ENCODE results near the gene DOK7. TPM values are rescaled to one million over a fixed set of nuclear protein-coding genes. Genes with fewer than 3 reads are reported as not detected.

Gene DOK7
- total and polyA plus RNA-seq, 3 donors from 2014 or later = 9.3 to 29.5 (median 22.9) TPM

DNA sequence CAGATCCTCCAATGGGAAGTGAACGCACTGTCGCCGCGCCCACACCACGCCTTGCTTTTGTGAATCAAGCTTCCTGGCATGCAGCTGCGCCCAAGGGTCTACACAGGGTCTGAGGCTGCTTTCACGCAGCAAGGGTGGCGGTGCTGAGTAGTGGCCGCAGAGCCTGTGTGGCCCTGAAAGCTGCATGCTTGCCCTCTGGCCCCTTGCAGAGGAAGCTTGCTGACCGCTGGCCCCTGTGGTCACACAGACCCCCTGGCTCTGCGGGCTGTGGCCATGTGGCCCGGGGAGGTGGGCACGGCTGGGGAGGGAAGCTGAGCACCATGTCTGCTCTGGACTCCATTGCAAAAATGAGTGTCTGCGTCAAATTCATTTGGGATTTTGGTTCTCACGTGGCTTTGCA, 8.8 kb downstream of the DOK7 start:
- Histone ChIP-seq H3K4me3 (no peak overlapping the region), H3K4me1 (peaks cover 11% of the 10 kb centered on the region), H3K27me3 (no peaks in the 10 kb centered on the region), H3K9me3 (no peaks in the 10 kb centered on the region), H3K27ac (no peak overlapping the region), H3K36me3 (ENCODE audit: low read depth, missing control alignments) (no peaks in the 10 kb centered on the region)
- TF ChIP-seq POLR2A (IDR thresholded peaks at IDR 0.05) = no peak
- TF ChIP-seq, protein P1, sequence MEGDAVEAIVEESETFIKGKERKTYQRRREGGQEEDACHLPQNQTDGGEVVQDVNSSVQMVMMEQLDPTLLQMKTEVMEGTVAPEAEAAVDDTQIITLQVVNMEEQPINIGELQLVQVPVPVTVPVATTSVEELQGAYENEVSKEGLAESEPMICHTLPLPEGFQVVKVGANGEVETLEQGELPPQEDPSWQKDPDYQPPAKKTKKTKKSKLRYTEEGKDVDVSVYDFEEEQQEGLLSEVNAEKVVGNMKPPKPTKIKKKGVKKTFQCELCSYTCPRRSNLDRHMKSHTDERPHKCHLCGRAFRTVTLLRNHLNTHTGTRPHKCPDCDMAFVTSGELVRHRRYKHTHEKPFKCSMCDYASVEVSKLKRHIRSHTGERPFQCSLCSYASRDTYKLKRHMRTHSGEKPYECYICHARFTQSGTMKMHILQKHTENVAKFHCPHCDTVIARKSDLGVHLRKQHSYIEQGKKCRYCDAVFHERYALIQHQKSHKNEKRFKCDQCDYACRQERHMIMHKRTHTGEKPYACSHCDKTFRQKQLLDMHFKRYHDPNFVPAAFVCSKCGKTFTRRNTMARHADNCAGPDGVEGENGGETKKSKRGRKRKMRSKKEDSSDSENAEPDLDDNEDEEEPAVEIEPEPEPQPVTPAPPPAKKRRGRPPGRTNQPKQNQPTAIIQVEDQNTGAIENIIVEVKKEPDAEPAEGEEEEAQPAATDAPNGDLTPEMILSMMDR (IDR thresholded peaks at IDR 0.05) = no peak
- no peak for DNase-seq
- 86 to 93% methylated on average over 12 to 15 of the region's 15 CpGs for WGBS, 2 donors
- intact Hi-C loops (cut with DNase I; ENCODE audit: low total_unique reads) = no loop called here

DNA sequence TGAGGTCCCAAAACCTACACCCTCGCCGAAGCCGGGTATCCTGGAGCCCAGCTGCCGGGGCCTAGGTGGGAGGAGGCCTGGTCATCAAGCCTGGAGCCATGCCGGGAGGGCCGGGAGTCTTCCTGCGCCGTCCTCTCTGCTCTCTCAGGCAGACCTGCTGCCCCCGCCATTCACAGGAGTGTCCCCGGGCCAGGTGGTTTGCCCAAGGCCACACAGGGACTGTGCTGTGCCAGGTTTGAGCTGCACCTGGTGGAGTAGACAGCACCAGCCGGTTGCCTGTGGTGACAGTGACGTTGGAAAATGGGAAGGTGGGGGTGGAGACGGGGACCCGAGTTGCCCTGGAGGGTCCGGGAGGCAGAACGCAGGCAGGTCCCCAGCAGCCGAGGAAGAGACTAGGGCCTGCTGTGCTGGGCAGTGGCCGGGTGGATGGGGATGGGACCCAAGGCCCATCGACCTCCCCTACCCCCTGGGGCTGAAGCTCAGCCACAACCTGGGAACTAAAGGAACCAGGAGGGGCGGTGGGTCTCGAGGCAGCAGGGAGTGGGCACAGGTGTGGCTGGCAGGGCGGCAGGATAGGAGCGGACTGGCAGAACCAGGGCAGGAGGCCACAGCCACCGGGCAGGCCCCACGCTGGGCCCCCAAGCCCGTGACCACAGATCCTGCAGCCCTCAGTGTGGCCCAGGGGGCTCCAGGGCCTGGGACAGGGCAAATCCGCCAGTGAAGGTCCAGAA, 9.5 kb downstream of the DOK7 start:
- Histone ChIP-seq H3K36me3 (ENCODE audit: low read depth, missing control alignments) (no peaks in the 10 kb centered on the region), H3K4me1 (peaks cover 4% of the 10 kb centered on the region), H3K9me3 (no peaks in the 10 kb centered on the region), H3K27ac (no peak overlapping the region), H3K27me3 (no peaks in the 10 kb centered on the region), H3K4me3 (no peak overlapping the region)
- TF ChIP-seq POLR2A (IDR thresholded peaks at IDR 0.05) = no peak
- TF ChIP-seq, protein P1 (IDR thresholded peaks at IDR 0.05) = no peak
- intact Hi-C loops (cut with DNase I; ENCODE audit: low total_unique reads) = no loop called here
- 89 to 92% methylated on average over 24 to 27 of the region's 27 CpGs for WGBS, 2 donors
- DNase-seq = no peak

DNA sequence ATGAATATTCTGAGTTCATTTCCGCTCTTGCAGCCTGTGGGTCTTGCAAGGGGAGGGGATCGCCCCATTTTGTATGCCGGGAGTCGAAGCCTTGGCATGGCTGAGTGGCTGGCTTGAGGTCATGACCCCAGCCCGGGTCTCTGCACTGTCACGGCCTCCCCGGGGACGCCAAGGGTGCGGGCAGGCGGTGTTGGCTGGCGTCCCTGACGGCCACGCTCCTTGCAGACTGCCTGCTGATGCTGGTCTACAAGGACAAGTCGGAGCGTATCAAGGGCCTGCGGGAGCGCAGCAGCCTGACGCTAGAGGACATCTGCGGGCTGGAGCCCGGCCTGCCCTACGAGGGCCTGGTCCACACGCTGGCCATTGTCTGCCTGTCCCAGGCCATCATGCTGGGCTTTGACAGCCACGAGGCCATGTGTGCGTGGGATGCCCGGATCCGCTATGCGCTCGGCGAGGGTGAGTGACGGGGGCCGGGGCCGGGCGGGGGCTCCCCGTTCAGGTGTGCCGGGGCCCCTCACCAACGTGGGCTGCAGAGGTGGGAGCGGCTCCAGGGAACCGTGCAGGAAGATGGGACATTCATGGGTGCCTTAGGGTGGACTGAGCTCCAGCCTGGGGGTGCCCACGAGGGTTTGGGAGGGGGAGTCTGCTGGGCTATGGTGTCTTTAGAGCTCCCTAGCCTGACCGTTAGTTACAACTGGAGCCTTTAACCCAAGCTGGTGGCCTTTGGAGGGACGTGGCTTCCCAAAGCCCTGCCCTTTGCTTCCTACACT, 10.3 kb downstream of the DOK7 start:
- Histone ChIP-seq H3K4me3 (no peak overlapping the region), H3K4me1 (peaks cover 3% of the 10 kb centered on the region), H3K27me3 (no peaks in the 10 kb centered on the region), H3K36me3 (ENCODE audit: low read depth, missing control alignments) (no peaks in the 10 kb centered on the region), H3K9me3 (no peaks in the 10 kb centered on the region), H3K27ac (no peak overlapping the region)
- WGBS, 2 donors = 80% methylated on average over 27 to 40 of the region's 41 CpGs
- no peak for TF ChIP-seq POLR2A (IDR thresholded peaks at IDR 0.05)
- TF ChIP-seq, protein P1 (IDR thresholded peaks at IDR 0.05) = no peak
- no peak for DNase-seq
- intact Hi-C loops (cut with DNase I; ENCODE audit: low total_unique reads) = no loop called here

DNA sequence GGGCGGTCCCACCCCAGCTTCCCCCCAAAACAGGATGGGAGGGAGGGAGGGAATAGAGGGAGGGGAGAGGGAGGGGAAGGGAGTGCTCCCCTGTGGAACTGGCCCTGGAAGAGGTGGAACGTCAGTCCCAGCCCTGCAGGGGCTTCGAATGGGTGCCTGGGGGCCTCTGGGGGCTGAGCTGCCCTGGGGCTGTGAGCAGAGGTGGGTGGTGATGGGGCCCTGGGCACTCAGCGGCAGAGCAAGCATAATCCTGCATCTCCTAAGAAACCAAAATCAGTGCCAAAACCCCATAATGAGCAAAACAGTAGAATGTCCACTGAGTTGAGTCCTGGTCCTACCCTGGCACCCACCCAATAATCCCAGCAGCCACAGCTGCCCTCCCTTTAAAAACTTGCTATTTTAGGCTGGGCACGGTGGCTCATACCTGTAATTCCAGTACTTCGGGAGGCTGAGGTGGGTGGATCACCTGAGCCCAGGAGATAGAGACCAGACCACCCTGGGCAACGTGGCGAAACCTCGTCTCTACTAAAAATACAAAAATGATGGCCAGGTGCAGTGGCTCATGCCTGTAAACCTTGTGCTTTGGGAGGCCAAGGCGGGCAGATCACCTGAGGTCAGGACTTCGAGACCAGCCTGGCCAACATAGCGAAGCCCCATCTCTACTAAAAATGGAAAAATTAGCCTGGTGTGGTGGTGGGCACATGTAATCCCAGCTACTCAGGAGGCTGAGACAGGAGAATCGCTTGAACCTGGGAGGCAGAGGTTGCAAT, 11.1 kb downstream of the DOK7 start:
- 85 to 95% methylated on average over 13 of the region's 13 CpGs for WGBS, 2 donors
- DNase-seq = no peak
- H3K27ac ChIP-seq = no peak overlapping the region
- TF ChIP-seq, protein P1 (IDR thresholded peaks at IDR 0.05) = no peak
- no peak for TF ChIP-seq POLR2A (IDR thresholded peaks at IDR 0.05)
- intact Hi-C loops (cut with DNase I; ENCODE audit: low total_unique reads) = no loop called here
- no peaks in the 10 kb centered on the region for H3K9me3 ChIP-seq
- H3K4me3 ChIP-seq = no peak overlapping the region
- no peaks in the 10 kb centered on the region for H3K27me3 ChIP-seq
- H3K36me3 ChIP-seq (ENCODE audit: low read depth, missing control alignments) = no peaks in the 10 kb centered on the region
- H3K4me1 ChIP-seq = peaks cover 3% of the 10 kb centered on the region

All from testis (tissue), 3 donors.